Activated gamma-delta T cell treated with anti-CD3 and anti-CD28 coated beads, Interleukin-2, amount 50 U/mL, for 16 hours (primary cell): Measurements from ENCODE around the gene CCDC177.

Source experiments
- DNase-seq: peaks from one replicate; pipeline ENCODE4 v3.0.0-alpha.2; 2020; ENCODE audit warnings: low read depth

CCDC177 gene

DNA sequence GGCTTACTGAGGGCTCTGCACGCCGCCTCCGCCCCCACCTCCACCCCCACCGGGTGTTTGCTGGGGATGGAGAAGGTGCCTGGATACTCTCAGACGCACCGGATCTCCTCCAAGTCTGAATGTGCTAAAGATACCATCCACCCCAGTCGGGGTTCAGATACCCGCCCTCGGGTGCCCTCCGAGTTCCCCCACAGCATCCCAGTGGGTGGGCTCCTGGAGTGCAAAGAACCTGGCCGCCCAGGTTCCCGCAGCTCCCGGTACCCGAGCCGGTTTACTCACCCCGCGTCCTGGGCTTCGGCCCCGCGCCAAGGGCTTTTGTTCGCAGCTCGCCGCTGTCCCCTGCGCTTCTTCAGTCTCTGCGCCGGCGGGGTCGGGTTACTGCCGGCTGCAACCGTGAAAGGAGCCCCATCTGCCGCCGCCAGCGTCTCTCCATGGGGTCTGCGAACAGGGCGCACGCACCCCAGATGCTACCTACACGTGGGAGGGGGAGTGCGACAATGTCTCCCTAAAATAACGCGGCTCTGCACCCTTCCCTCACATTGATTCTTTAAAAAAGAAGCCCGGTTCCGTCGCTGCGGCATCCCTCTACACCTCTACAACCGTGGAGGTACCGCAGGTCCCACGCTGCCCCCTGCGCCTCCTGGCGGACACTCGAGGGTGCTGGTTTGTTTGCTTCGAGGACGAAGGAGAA is at the start of gene CCDC177:
Gene CCDC177 (minus strand): TSS at position 609 of the 691 bp plus-strand sequence. CDS start 1,249 bp downstream, outside the sequence.
- DNase-seq, result peak; percentile 67

DNA sequence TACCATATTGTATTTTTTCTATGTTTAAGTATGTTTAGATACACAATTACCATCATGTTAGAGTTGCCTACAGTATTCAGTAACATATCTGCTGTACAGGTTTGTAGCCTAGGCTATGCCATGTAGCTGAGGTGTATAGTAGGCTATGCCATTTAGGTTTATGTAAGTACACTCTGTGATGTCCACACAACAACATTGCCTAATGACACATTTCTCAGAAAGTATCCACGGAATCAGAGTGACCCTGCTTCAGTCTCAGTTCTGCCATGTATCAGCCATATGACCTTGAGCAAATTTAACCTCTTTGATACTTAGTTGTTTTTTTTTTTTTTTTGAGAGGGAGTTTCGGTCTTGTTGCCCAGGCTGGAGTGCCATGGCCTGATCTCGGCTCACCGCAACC is 49.5 kb upstream of the CCDC177 start:
- DNase-seq, result no peak

DNA sequence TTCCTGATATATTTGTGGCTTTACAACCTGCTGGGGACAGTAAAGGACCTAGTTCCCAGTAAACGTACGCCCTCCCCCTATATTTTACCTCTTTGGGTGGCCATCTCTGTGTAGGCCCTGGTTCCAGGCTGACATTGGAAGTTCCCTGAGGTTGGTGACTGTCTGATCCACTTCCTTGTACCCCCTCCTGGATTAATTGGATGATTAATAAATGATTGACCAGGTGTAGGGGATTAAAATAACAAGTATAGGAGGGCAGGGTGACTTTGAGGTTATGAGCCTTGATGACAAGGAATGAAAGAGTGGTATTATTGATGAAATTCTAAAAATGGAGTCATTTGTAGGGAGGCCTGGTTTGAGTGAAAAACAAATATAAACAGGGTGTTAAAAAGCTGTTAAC is 46.3 kb upstream of the CCDC177 start:
- no peak for DNase-seq

DNA sequence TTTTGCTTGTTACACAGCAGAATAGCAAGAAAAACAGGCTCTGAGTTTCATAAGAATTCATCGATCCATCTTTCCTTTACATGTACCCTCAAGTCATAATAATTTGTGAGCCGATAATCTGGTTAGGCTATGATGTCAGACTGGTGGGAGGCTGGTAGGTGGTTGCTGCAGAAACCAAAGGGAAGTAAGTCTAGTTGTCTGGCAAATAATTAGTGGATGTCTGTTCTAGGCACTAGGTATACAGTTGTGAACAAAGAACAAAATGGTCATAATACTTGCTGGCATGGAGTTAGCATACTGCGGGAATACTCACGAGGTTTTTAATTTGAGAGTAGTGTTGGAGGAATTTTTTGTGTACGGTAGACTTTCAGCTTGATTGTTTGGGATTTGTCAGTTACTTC is 45.5 kb upstream of the CCDC177 start:
- DNase-seq, result no peak

DNA sequence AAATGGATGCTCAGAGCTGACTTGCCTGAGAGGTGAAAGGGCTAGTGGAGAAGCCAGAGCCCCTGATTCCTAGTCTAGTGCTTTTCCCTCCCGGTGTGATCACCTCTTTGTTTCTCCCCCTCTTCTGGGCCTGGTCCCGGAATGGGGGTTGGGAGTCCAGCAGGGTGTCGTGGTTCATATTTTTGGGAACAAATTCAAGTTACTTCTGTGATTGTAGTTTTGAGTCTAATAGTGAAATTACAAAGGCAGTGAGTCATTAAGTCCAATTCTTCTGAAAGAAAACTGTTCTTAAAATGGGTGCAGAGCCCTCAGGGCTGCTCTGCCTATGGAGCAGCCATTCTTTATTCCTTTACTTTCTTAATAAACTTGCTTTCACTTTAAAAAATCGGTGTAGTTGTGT is 44.3 kb upstream of the CCDC177 start:
- no peak for DNase-seq

DNA sequence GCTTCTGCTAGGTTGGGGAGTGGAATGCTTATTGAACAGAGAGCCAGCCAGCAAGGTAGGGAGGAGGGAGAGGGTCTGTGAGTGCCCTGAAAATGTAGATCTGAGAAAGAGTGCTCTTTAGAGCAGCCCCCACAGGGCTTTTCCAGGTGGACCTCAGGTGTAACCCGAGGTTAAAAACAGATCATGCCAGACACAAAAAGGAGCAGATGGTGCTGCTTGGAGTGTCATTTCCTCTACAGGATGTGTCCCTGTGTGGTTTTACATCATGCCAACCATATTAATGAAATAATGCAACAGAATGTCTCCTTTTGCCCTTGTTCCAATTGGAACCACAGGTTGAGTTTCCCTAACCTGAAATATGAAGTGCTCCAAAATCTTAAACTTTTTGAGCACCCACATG is 43.1 kb upstream of the CCDC177 start:
- no peak for DNase-seq

DNA sequence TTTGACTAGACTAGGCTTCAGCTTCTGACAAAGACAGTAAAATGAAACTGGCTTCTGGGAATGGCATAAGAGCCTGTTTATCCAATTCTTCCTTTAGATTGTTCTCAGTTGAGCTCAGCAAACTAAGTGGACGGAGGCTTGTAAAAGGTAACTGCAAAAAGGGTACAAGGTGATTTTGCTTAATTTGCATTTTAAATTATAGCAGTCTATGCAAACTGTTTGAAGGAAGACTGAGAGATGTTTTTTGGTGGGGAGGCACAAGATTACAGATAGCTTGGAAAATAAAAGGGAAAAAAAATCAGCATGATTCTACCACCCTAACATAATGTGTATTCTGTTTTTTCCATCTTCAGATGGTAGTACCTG is 41.7 kb upstream of the CCDC177 start:
- no peak for DNase-seq

DNA sequence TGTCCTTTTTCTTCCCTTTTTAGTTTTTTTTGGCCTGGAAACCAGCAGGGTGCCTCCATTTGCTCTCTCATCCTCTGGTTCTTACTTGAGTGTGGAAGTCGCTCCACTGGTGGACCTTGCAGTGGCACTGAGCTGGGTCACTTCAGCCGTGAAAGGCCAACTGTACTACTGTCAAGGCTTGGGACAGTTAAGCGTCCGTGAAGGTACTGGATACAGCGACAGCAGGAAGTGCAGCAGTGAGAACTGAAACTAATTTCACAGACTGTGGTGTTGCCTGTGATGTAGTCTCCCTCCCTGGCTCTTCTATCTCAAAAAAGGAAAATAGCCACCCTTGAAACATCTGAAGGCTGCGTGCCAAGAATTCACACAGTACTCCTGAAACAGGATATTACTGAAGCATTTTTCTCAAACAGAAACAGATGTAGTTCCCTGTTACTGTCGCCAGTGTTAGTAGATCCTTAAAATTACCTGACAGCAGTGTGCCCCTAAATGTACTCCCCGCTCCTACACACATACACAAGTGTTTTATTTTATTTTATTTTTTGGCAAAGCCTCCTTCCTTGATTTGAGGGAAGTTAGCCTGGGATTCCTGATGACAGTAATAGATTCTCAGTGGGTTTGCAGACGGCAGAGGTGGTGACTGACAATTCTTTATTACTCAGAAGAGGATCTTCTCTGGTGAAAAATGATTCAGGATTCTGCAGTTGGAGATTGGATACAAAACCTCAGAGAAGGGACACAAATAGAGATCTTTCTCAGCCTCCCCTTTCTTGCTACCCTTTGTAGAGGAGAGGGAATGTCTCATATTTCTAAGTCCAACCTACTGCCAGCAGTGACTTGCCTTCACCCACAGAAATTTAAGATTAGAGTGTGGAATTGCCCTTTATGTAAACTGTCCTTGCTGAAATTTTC is 41.1 kb upstream of the CCDC177 start:
- DNase-seq, result peak; percentile 12

DNA sequence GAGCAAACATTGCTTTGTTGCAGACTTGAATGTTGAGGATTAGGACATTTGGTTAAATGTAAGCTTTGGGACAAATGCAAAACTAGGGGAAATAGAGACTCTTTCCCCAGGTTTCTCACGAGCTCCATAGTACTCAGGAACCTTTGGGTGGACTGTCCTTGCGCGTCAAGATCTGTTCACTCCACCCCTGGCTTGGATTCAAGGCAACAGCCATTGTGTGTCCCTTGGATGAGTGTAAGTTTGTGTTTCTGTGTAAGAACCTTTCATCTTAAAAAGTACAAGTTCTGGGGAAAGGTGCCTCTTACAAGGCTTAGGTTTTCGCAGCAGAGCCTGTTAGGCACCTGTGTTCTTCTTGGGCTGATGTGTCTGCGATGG is 40.4 kb upstream of the CCDC177 start:
- no peak for DNase-seq

DNA sequence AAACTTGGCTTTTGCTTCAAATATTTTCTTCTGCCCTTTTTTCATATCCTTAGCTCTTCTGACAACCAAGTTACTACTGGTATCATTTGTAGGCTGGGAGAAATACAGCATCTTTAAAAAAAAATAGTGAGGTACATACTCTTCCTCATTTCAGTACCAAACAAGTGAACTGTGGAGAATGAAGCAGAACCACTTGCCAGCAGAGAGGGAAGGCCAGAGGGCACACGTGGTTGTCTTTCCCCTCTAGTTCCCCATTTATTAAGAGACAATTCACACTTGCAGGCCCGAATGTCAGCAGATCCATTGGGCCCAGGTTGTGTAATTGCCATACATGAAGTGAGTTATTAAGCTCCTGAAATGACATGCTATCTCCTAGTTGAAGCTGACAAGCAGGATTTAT is 39.9 kb upstream of the CCDC177 start:
- DNase-seq, result no peak

DNA sequence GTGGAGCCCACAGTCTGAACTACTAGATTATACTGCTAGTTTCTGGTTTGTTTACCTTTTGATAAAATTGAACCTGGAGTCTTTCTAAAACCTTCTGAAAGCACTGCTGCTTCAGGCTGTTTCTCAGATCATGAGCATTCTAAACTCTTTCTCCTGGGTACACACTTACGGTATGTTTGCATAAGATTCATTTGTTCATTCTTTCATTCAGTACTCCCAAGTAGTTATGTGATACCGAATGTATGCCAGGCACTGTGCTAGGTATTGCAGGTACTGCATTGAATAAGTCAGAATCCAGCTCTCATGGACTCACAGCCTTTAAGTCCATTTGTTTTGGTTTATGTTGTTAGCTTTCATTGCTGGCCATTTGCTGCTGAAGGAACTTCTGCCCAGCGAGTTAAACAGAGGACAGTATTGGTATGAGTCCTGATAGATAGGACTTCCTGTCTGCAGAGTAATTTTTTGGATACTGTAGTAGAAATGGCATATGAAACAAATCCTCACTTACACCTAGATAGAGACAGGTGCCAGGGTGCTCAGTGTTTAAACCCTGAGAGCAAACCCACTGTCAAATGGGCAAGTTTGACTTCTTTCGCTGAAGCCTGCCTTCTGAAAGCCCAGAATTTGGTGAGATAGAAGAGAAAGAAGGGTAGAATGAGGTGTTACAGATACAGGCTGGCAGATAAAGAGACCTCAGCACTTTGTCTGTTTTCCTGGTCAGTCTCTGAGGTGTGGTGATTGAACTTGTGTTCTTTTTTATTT is 38.8 kb upstream of the CCDC177 start:
- no peak for DNase-seq

DNA sequence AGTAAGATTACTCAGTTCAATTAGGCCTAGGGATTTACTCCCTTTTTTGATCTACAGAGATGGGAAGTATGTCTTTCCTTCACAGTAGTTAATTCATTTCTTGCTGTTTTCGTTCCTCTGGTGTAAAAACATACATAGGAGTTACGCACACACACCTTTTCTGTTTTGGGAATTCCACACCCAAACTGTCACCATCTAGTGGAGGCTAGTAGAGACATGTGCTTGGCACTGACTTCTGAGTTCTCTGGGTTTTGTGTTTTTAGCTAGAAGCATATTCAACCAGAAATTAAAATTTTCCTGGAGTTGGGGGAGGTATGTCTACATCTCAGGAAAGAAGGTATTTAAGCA is 38.1 kb upstream of the CCDC177 start:
- no peak for DNase-seq

DNA sequence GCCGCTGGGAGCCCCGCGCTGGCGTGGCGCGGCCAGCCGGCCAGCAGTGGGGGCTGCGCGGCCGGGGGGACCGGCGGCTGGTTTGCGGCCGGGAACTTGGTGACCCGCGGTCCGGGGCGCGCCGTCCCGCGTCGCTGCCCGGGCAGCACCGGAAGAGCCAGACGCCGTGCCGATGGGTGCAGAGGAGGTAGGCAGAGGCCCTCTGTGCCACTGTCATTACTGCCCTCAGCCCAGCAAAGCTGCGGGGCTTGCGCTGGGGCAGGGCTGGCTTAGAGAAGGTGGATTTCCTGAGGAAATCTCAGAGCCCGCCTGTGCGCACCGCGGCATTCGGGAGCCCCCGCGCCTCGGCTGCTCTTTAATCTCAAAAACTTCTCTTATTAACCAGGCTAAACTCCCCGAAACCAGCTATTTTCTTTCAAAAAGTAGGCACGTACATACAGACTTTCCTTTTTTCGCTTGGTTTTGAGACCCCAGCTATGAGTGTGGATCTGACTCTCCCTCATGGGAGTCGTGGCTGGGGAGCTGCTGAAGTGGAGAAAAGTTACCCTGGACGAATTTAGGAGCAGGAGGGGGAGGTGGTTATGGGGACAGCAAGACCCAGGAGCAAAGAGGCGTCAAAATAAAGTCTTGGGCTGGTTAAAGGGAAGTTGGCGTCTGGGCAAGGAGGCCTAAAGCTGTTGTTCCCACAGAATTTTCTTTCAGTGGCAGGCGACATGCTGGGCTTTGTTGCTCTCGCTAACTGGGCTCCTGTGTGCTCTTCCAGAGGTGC is 37.5 kb upstream of the CCDC177 start:
- no peak for DNase-seq

DNA sequence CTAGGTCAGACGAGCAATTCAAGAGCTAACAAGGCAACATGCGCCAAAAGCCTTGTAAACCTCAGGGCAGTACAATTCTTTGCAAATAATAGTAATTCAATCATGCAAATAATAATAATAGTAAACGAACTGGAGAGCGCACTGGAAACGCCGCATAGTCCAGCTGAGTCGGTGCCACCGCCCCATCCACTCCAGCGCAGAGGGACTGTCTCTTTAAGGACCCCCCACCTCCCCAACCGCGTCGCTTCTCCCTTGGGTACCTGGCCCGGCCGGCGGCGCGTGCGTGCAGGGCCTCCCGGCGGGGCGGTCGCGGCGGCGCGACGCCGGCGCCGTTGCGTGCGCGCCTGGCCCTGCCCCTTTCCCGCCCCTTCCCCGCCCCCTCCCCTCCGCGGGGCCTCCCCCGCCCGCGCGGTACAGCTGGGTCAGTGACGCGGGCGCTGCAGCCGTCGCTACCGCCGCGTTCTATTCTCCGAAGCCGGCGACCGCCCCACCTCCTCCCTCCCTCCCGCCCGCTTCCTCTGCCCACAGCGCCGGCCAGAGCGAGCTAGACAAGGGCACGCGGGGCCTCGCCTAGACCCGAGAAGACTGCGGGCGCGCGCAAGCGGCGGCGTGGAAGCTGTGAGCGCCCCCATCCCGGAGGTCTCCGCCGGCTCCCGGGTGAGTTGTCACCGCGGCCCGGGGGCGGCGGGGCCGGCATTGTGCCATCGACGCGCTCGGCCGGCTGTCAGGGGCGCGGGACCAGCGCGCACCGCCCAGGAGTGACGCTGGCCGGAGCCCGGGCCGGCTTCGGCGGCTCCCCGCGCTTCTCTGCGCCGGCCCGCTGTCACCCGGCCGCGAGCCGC is 36.7 kb upstream of the CCDC177 start, which contains the start of gene SUSD6:
Gene SUSD6 (plus strand): TSS at position 425 of the 842 bp plus-strand sequence. CDS start 46,997 bp downstream, outside the sequence.
- peak; percentile 80 for DNase-seq

DNA sequence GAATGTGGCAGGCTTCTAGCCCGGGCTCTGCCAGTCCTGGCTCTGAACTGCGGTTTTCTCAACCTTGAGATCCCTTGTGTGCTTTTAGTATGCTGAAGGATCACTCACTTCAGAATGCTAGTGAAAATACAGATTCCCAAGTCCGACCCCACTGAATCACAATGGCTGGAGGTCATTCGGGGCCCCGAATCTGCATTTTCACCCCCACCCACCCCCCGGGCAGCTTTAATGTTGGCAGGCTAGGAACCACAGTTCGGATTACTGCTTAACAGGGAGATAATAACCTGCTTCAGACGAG is 36.2 kb upstream of the CCDC177 start:
- DNase-seq, result no peak

DNA sequence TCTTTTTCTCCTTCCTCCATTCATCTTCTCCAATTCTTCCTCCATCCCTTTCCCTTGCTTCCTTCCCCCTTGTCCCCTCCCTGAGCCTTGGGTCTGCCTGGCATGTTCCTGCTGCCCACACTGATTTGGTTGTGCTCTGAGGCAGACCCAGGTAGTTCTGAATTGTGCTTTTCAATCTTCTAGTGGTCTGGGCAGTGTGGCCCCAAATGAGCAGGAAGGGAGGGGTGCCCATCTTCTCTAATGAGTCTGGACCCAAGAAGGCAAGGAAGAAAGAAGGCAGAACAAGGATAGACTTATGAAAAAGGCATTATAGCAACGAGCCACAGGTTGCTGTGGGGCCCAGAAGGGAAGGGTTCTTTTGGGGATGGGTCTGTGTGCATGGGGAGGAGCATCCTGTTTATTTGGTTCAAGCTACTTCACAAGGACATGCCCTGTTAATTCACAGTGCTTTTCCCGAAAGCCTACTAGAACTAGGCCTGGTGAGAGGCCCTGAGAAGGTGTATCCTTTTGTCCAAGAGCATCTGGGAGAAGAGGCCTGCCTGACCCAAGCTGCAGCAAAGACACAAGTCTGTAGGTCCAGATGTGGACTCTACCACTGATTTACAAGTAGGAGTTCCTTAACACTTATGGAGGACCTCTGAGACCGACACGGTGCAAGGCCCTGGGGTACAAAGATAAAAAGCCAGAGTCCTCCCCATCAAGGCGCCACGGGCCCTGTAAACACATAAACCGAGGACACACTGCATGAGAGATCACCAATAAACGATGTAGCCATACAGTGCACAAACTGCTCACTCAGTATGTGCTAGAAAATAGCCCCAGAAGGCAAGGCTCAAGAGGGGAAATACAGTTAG is 35.6 kb upstream of the CCDC177 start:
- DNase-seq, result no peak

DNA sequence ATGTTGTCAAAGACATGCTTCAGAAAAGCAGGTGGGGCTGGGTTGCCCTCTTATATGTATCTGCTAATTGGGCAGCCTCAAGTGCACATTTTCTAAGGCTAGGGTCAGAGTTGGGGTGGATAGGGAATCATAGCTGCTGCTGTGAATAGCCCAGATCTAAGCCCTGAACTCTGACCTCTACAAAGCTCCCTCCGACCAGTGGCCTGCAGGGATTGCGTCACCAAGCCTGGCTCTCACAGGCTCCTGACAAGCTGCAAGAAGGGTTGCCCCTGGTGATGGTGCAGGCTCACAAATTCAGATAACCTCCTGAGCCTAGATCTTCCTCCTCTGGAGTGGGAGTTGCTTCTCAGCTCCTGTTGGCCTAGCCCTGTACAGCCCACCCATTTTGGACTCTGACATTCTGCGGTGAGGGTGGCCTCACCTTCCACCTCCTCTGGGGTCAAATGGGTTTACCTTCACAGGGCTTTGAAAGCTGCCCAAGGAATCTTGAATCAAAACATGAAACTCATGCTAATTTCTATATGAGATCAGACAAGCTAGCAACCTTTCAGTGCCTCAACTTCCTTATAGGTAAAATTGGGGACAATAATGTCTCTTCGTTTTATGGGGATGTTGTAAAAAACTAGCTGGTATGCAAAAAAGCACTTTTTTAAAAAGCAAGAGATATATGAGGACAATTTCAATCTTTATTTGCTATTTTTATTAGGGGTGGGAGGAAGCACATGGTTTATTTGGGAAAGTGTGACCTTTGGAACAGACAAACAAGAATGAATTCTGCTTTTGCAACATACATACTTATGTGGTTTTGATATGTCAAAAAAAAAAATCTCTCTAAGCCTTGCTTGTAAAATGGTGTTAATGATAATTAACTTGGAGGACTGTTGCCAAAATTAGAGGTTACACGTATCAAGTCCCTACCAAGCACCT is 31.9 kb upstream of the CCDC177 start:
- no peak for DNase-seq

DNA sequence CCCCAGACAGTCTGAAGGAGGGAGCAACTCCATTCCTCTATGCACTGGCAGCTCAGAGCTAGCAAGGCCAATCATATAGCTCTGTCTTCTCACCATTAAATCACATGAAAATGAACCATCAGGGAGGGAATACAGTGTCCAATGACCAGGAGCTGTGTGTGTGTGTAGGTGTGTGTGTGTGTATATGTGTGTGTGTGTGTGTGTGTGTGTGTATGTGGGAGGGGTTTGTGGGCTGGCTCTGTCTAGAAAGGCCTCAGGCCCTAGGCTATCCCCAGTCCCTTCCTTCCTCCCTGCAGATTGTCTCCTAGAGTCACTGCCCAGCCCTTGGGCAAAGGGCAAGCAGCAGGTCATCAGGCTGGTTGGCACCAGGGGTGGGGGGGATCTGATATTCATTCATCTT is 31.1 kb upstream of the CCDC177 start:
- DNase-seq, result no peak

DNA sequence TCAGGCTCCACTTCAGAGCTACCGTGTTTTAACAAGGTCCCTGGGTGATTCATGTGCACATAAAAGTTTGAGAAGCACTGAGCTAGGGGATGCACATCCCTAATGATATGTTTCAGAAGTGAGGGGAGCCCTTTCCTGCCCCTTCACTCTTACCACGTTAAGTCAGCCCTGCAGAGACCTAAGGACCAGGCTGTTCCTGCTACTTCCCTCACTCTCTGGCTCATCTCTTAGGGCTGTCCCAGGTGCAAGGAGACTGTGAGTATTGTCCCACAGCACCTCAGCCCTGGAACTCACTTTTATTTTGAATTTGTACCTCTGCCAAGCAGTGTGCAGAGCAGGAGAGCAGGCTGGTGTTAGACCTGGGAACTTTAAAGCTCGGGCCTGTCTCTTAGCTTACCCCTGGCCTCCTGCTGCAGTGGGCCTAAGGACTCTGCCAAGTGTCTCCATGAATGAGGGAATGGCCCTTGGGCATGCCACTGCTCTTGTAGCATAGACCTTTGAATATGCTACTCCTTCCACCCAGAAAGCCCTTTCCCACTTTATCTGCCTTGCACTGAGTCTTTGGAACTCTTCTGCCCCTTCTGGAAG is 25.7 kb upstream of the CCDC177 start:
- no peak for DNase-seq
